HepG2 (cell line): Measurements from ENCODE around the gene SYCP2L. TPM values are rescaled to one million over a fixed set of nuclear protein-coding genes. Genes with fewer than 3 reads are reported as not detected.
A peak's percentile ranks its signal among the peaks of the same experiment; 100 is the strongest.

Source experiments
- CBX5 ChIP-seq: sonication (generic); formaldehyde crosslinking; IDR thresholded peaks from 2 replicates; pipeline ENCODE4 v1.4.0; 2020; ENCODE audit warnings: missing genetic modification reagents, borderline replicate concordance
- CREM ChIP-seq, 2 experiments: sonication (generic) in 1 of 2; formaldehyde crosslinking in 1 of 2; IDR thresholded peaks; 2 replicates each; pipeline versions ENCODE4 v1.4.0 to v1.6.1; 2016 to 2020; ENCODE audit warnings: antibody characterized with exemption in 1 of 2, mild to moderate bottlenecking in 1 of 2, missing genetic modification reagents in 1 of 2
- ETV6 ChIP-seq: sonication (generic); formaldehyde crosslinking; conservative IDR thresholded peaks from 2 replicates; pipeline ENCODE4 v1.4.0; 2020; ENCODE audit warnings: missing genetic modification reagents
- FOXM1 ChIP-seq: sonication (generic); formaldehyde crosslinking; IDR thresholded peaks from 2 replicates; pipeline ENCODE4 v1.5.0; 2020; ENCODE audit warnings: missing genetic modification reagents
- KDM3A ChIP-seq: IDR thresholded peaks from 2 replicates; pipeline ENCODE4 v1.6.1; 2018; ENCODE audit warnings: low read depth, missing compliant biosample characterization
- MED8 ChIP-seq: sonication (generic); formaldehyde crosslinking; IDR thresholded peaks from 2 replicates; pipeline ENCODE4 v1.8.1; 2023; ENCODE audit warnings: mild to moderate bottlenecking, missing genetic modification reagents; ENCODE audit not compliant: insufficient replicate concordance
- SMARCE1 ChIP-seq: fragments of 450-650 bp; IDR thresholded peaks from 2 replicates; pipeline ENCODE4 v1.6.1; 2017; ENCODE audit warnings: borderline replicate concordance
- TAF15 ChIP-seq: fragments of 200-400 bp; formaldehyde crosslinking; IDR thresholded peaks from one replicate; pipeline ENCODE4 v1.6.1; 2018; ENCODE audit warnings: mild to moderate bottlenecking, low read depth, low read length; ENCODE audit not compliant: poor library complexity, severe bottlenecking
- ZNF24 ChIP-seq: fragments of 450-650 bp; IDR thresholded peaks from 2 replicates; pipeline ENCODE4 v1.6.1; 2017; ENCODE audit warnings: antibody characterized with exemption, mild to moderate bottlenecking
- ZNF253 ChIP-seq: sonication (generic); formaldehyde crosslinking; IDR thresholded peaks from 2 replicates; pipeline ENCODE4 v1.8.0; 2022; ENCODE audit warnings: mild to moderate bottlenecking, missing genetic modification reagents, borderline replicate concordance
- ZNF329 ChIP-seq: sonication (generic); formaldehyde crosslinking; IDR thresholded peaks from 2 replicates; pipeline ENCODE4 v1.9.0; 2021; ENCODE audit warnings: low read depth, mild to moderate bottlenecking, missing genetic modification reagents
- ZNF367 ChIP-seq: sonication (generic); formaldehyde crosslinking; IDR thresholded peaks from 2 replicates; pipeline ENCODE4 v1.4.0; 2020; ENCODE audit warnings: missing genetic modification reagents, borderline replicate concordance
- polyA plus RNA-seq, 8 experiments: library from polyadenylated mRNA; depleted of rRNA in 3 of 8; stranded (reverse) in 7 of 8; unstranded in 1 of 8; fragments of >200 nt; fragmentation: Illumina TruSeq in 4 of 8; extraction: Trizol in 4 of 8; gene quantifications; 2 replicates each; pipeline versions ENCODE4 v1.2.1 to v1.2.3, GENCODE V29; 2011 to 2016; ENCODE audit warnings: low read depth in 4 of 8, missing spikeins in 1 of 8, mixed read lengths in 1 of 8; ENCODE audit not compliant: insufficient read depth in 1 of 8
- total RNA-seq, 5 experiments: library from RNA; depleted of rRNA; stranded (reverse); fragments of >200 nt; fragmentation: Illumina TruSeq; extraction: Trizol; gene quantifications; 2 replicates each; pipeline ENCODE4 v1.2.3, GENCODE V29; 2016; ENCODE audit warnings: low read depth in 1 of 5
- TF ChIP-seq, protein P1 (sequence below): sonication (generic); formaldehyde crosslinking; IDR thresholded peaks from 2 replicates; pipeline ENCODE4 v1.8.0; 2022; ENCODE audit warnings: missing genetic modification reagents, mild to moderate bottlenecking, borderline replicate concordance
- TF ChIP-seq, protein P2 (sequence below): sonication (generic); formaldehyde crosslinking; IDR thresholded peaks from 2 replicates; pipeline ENCODE4 v1.5.0; 2020; ENCODE audit warnings: mild to moderate bottlenecking, missing genetic modification reagents
- TF ChIP-seq, protein P3 (sequence below): sonication (generic); formaldehyde crosslinking; IDR thresholded peaks from 2 replicates; pipeline ENCODE4 v1.4.0; 2020; ENCODE audit warnings: mild to moderate bottlenecking, missing genetic modification reagents
- TF ChIP-seq, protein P4 (sequence below): IDR thresholded peaks from 2 replicates; pipeline ENCODE4 v1.6.1; 2012; ENCODE audit warnings: inconsistent platforms
- TF ChIP-seq, protein P5 (sequence below), 2 experiments: sonication (generic) in 1 of 2; formaldehyde crosslinking in 1 of 2; IDR thresholded peaks; 2 replicates each; pipeline versions ENCODE4 v1.4.0 to v1.6.1; 2016 to 2020; ENCODE audit warnings: borderline replicate concordance in 1 of 2, low read depth in 1 of 2, mild to moderate bottlenecking in 1 of 2, missing genetic modification reagents in 1 of 2

Gene SYCP2L
- total and polyA plus RNA-seq, 2 of the 13 experiments (the other 11 are each of a cell fraction or from before 2014, with no cell fraction given): 0.22 to 0.54 TPM

DNA sequence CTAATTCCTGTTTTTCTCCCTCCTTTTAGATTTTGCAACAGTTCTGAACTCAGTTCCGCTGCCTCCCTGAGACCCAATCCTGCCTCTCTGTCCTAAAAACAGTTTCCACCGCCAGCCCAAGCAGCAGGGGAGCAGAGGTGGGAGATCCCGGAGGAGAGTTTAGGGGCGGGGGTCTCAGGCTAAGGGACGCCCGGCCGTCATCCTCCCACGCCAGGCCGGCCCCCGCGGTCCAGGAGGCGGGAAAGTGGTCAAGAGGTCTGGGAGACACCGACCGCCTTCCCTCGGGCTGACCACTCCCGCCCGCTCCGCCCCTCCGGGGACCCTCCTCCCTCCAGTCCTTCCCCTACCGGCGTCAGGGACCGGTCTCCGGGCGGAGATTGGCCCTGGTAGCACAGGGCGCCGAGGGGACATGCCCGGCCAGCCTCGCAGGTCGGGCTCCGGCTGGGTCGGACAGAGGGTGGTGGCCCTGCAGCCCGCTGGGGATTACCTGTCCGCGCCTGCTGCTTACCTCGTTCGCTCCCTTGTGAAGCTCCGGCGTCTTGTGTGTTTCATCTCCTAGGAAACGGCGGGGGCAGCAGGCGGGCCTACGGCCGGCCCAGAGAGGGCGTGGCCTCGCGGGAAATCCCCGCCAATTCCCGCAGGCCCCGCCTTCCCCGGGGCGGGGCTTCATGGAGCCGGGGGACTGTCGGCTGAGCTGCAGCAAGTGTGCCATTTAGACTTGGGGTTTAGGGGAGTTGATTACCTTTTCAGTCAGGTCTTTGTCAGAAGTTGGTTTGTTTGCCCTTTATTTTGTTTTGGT lies 48.7 kb upstream of the SYCP2L start, which contains the start of gene MAK (continued):
- TF ChIP-seq ZNF367 (CRISPR knock-in tag) (no peak), CBX5 (CRISPR knock-in tag) (no peak; the same call in 1 of the 2 replicates), FOXM1 (CRISPR knock-in tag) (no peak), KDM3A (no peak), ZNF24 (no peak), TAF15 (peak; percentile 43), SMARCE1 (no peak), ETV6 (no peak; the same call in 1 of the 2 replicates), ZNF253 (CRISPR knock-in tag) (no peak), ZNF329 (no peak), CREM (IDR thresholded peaks at IDR 0.05) (no peak), CREM (CRISPR knock-in tag; IDR thresholded peaks at IDR 0.05) (no peak), MED8 (CRISPR knock-in tag) (no peak)
- TF ChIP-seq, protein P1, sequence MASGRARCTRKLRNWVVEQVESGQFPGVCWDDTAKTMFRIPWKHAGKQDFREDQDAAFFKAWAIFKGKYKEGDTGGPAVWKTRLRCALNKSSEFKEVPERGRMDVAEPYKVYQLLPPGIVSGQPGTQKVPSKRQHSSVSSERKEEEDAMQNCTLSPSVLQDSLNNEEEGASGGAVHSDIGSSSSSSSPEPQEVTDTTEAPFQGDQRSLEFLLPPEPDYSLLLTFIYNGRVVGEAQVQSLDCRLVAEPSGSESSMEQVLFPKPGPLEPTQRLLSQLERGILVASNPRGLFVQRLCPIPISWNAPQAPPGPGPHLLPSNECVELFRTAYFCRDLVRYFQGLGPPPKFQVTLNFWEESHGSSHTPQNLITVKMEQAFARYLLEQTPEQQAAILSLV (CRISPR knock-in tag): no peak; the same call in 1 of the 2 replicates
- TF ChIP-seq, protein P2, sequence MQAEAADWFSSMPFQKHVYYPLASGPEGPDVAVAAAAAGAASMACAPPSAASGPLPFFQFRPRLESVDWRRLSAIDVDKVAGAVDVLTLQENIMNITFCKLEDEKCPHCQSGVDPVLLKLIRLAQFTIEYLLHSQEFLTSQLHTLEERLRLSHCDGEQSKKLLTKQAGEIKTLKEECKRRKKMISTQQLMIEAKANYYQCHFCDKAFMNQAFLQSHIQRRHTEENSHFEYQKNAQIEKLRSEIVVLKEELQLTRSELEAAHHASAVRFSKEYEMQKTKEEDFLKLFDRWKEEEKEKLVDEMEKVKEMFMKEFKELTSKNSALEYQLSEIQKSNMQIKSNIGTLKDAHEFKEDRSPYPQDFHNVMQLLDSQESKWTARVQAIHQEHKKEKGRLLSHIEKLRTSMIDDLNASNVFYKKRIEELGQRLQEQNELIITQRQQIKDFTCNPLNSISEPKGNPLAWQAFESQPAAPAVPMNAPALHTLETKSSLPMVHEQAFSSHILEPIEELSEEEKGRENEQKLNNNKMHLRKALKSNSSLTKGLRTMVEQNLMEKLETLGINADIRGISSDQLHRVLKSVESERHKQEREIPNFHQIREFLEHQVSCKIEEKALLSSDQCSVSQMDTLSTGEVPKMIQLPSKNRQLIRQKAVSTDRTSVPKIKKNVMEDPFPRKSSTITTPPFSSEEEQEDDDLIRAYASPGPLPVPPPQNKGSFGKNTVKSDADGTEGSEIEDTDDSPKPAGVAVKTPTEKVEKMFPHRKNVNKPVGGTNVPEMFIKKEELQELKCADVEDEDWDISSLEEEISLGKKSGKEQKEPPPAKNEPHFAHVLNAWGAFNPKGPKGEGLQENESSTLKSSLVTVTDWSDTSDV (CRISPR knock-in tag): 0 out of 2 replicates have a peak, but pooled peaks have one; percentile 32
- TF ChIP-seq, protein P3, sequence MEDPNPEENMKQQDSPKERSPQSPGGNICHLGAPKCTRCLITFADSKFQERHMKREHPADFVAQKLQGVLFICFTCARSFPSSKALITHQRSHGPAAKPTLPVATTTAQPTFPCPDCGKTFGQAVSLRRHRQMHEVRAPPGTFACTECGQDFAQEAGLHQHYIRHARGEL (CRISPR knock-in tag): no peak
- TF ChIP-seq, protein P4, sequence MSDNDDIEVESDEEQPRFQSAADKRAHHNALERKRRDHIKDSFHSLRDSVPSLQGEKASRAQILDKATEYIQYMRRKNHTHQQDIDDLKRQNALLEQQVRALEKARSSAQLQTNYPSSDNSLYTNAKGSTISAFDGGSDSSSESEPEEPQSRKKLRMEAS: peak; percentile 57
- TF ChIP-seq, protein P5, sequence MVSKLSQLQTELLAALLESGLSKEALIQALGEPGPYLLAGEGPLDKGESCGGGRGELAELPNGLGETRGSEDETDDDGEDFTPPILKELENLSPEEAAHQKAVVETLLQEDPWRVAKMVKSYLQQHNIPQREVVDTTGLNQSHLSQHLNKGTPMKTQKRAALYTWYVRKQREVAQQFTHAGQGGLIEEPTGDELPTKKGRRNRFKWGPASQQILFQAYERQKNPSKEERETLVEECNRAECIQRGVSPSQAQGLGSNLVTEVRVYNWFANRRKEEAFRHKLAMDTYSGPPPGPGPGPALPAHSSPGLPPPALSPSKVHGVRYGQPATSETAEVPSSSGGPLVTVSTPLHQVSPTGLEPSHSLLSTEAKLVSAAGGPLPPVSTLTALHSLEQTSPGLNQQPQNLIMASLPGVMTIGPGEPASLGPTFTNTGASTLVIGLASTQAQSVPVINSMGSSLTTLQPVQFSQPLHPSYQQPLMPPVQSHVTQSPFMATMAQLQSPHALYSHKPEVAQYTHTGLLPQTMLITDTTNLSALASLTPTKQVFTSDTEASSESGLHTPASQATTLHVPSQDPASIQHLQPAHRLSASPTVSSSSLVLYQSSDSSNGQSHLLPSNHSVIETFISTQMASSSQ (IDR thresholded peaks at IDR 0.05; ENCODE audit: low read depth): no peak
- TF ChIP-seq, protein P5 (CRISPR knock-in tag; IDR thresholded peaks at IDR 0.05; ENCODE audit: borderline replicate concordance): no peak
